Measurements from ENCODE around the gene F7.
"Not testable (repeated sequence)": the region's sequence is repeated elsewhere in the genome, so short reads cannot be mapped to it uniquely, and the experiment has no call there.

- not testable (repeated sequence) for TF ChIP-seq CTCF, POLR2AphosphoS5, POLR2A, EP300 (IDR thresholded peaks at IDR 0.05)
These were observed 6.2 kb downstream of the F7 start for GRCh38 chr13:113111821-113112220.
